GM12891 (cell line): Measurements from ENCODE around the gene IER5L.

Experiments used
- DNase-seq: peaks from one replicate; pipeline ENCODE4 v3.0.0; 2011; ENCODE audit warnings: low spot score; ENCODE audit not compliant: insufficient read length
- FAIRE-seq: peaks from 2 replicates; lab custom pipeline; 2011; peaks lifted over from hg19 to GRCh38; lab: Jason Lieb, UNC
- PAX5 ChIP-seq: IDR thresholded peaks from 2 replicates; pipeline ENCODE4 v1.6.1; 2011; ENCODE audit warnings: low read length, moderate library complexity, mild to moderate bottlenecking; ENCODE audit not compliant: insufficient read depth, severe bottlenecking
- POLR2A ChIP-seq: IDR thresholded peaks from 2 replicates; pipeline ENCODE4 v1.6.1; 2011; ENCODE audit warnings: low read depth, low read length, control low read depth
- POLR2AphosphoS5 ChIP-seq: IDR thresholded peaks from 2 replicates; pipeline ENCODE4 v1.6.1; 2011; ENCODE audit warnings: low read depth, low read length, control low read depth
- POU2F2 ChIP-seq: IDR thresholded peaks from 2 replicates; pipeline ENCODE4 v1.6.1; 2011; ENCODE audit warnings: low read depth, mild to moderate bottlenecking, control low read depth, low read length, moderate library complexity
- SPI1 ChIP-seq: IDR thresholded peaks from 2 replicates; pipeline ENCODE4 v1.6.1; 2011; ENCODE audit warnings: low read depth, low read length, control low read depth
- TAF1 ChIP-seq: IDR thresholded peaks from 2 replicates; pipeline ENCODE4 v1.6.1; 2011; ENCODE audit warnings: low read depth, low read length, control low read depth

The IER5L gene

GRCh38 chr9:129141066-129142041, 36.7 kb downstream of the IER5L start:
- FAIRE-seq = peak; percentile 65
- DNase-seq = no peak
- no peak for TF ChIP-seq POLR2A
- no peak for TF ChIP-seq POLR2AphosphoS5
- no peak for TF ChIP-seq TAF1
- peak; percentile 52 for TF ChIP-seq PAX5
- TF ChIP-seq POU2F2 = no peak; the same call in 1 of the 2 replicates
- no peak for TF ChIP-seq SPI1

GRCh38 chr9:129140397-129141065, 37.5 kb downstream of the IER5L start:
- TF ChIP-seq TAF1 (no peak), POLR2A (peak; percentile 44; the same call in 1 of the 2 replicates)
- DNase-seq (no peak), FAIRE-seq (no peak)

- peak; percentile 67 for TF ChIP-seq SPI1
- TF ChIP-seq PAX5 = no peak
- no peak; the same call in 1 of the 2 replicates for TF ChIP-seq POU2F2
- no peak for TF ChIP-seq POLR2AphosphoS5
- peak; percentile 17; the same call in 1 of the 2 replicates for TF ChIP-seq TAF1
- peak; percentile 45; the same call in 1 of the 2 replicates for TF ChIP-seq POLR2A
- DNase-seq (peak; percentile 79), FAIRE-seq (peak; percentile 88)
Observed at GRCh38 chr9:129139993-129140396, 38.1 kb downstream of the IER5L start.

- FAIRE-seq = peak; percentile 88
- TF ChIP-seq POU2F2 = 0 out of 2 replicates have a peak, but pooled peaks have one; percentile 41
- TF ChIP-seq TAF1 = no peak
- no peak for TF ChIP-seq POLR2AphosphoS5
- peak; percentile 47; the same call in 1 of the 2 replicates for TF ChIP-seq SPI1
Observed at GRCh38 chr9:129139233-129139992, 38.6 kb downstream of the IER5L start.

GRCh38 chr9:129138476-129139232, 39.4 kb downstream of the IER5L start:
- FAIRE-seq (no peak), DNase-seq (no peak)
- no peak for TF ChIP-seq POU2F2
- no peak for TF ChIP-seq PAX5
- no peak for TF ChIP-seq POLR2AphosphoS5
- no peak for TF ChIP-seq SPI1
- no peak for TF ChIP-seq POLR2A
- TF ChIP-seq TAF1 = no peak

More at GRCh38 chr9:129139233-129139992, 38.6 kb downstream of the IER5L start:
- peak; percentile 85 for DNase-seq

- DNase-seq (no peak), FAIRE-seq (no peak)
- TF ChIP-seq TAF1 (no peak), POLR2AphosphoS5 (no peak), POU2F2 (no peak), SPI1 (no peak), PAX5 (no peak)
Observed at GRCh38 chr9:129138144-129138462, 40.0 kb downstream of the IER5L start.

GRCh38 chr9:129137292-129138143, 40.5 kb downstream of the IER5L start:
- TF ChIP-seq TAF1 (no peak), SPI1 (no peak), POU2F2 (no peak), POLR2AphosphoS5 (no peak), POLR2A (no peak), PAX5 (no peak)
- FAIRE-seq (no peak), DNase-seq (no peak)
